ENCODE measurements around the gene PDE6G. TPM values are rescaled to one million over a fixed set of nuclear protein-coding genes. Genes with fewer than 3 reads are reported as not detected.
"Not testable (repeated sequence)": the region's sequence is repeated elsewhere in the genome, so short reads cannot be mapped to it uniquely, and the experiment has no call there.

Gene PDE6G
- polyA plus RNA-seq, 3 donors from 2014 or later, result 75.1 to 98.8 (median 81.4) TPM

- Mint-ChIP-seq H3K4me3 (no peak overlapping the region), H3K27me3 (ENCODE audit: low read depth in 3 of 3) (peaks cover 3 to 13% (median 11%) of the 10 kb centered on the region in 3 donors), H3K27ac (no peak overlapping the region), H3K36me3 (no peaks in the 10 kb centered on the region), H3K4me1 (no peaks in the 10 kb centered on the region), H3K9me3 (no peaks in the 10 kb centered on the region)
- DNase-seq, result no peak
Observed at GRCh38 chr17:81644976-81645952, 11.1 kb downstream of the PDE6G start.

GRCh38 chr17:81644496-81644895, 11.8 kb downstream of the PDE6G start:
- DNase-seq, result no peak
- Mint-ChIP-seq H3K27me3 (ENCODE audit: low read depth in 3 of 3) (peaks cover 3 to 13% (median 9%) of the 10 kb centered on the region in 3 donors), H3K36me3 (no peaks in the 10 kb centered on the region), H3K4me3 (no peak overlapping the region), H3K27ac (no peak overlapping the region), H3K9me3 (no peaks in the 10 kb centered on the region), H3K4me1 (no peaks in the 10 kb centered on the region)

GRCh38 chr17:81641825-81642489, 14.4 kb downstream of the PDE6G start:
- Mint-ChIP-seq H3K27ac (no peak overlapping the region), H3K4me3 (no peak overlapping the region)

GRCh38 chr17:81640011-81640410, 16.3 kb downstream of the PDE6G start:
- no peak for DNase-seq
- peaks cover 3 to 5% (median 4%) of the 10 kb centered on the region in 3 donors for H3K27me3 Mint-ChIP-seq (ENCODE audit: low read depth in 3 of 3)
- peaks cover 12 to 13% of the 10 kb centered on the region in 2 donors for H3K4me1 Mint-ChIP-seq
- no peaks in the 10 kb centered on the region for H3K36me3 Mint-ChIP-seq
- peak overlapping the region in 1 of 5 donors; percentile 44 for H3K4me3 Mint-ChIP-seq
- H3K9me3 Mint-ChIP-seq, result no peaks in the 10 kb centered on the region
- H3K27ac Mint-ChIP-seq, result no peak overlapping the region

More at GRCh38 chr17:81641825-81642489, 14.4 kb downstream of the PDE6G start:
- no peaks in the 10 kb centered on the region for H3K4me1 Mint-ChIP-seq
- no peak for DNase-seq
- H3K27me3 Mint-ChIP-seq (ENCODE audit: low read depth in 3 of 3), result peaks cover 5 to 7% (median 6%) of the 10 kb centered on the region in 3 donors
- no peaks in the 10 kb centered on the region for H3K36me3 Mint-ChIP-seq
- no peaks in the 10 kb centered on the region for H3K9me3 Mint-ChIP-seq

GRCh38 chr17:81638683-81639082, 17.7 kb downstream of the PDE6G start:
- peak overlapping the region in 3 of 5 donors; percentile 58 to 74 (median 71) for H3K4me3 Mint-ChIP-seq

GRCh38 chr17:81636505-81637288, 19.6 kb downstream of the PDE6G start, which contains the start of the genes NPLOC4 and TSPAN10:
Gene NPLOC4, minus strand, starts transcription at chr17:81637112. Its CDS starts 182 bp downstream, at chr17:81636930.
Gene TSPAN10, plus strand, starts transcription at chr17:81637196. Its CDS starts 5,217 bp downstream, at chr17:81642413.
- peak within 1 kb of the TSS; percentile 90 to 96 (median 92) for H3K4me3 Mint-ChIP-seq
- H3K36me3 Mint-ChIP-seq, result no peaks in the 10 kb centered on the region
- peaks cover 21 to 24% of the 10 kb centered on the region in 2 donors for H3K4me1 Mint-ChIP-seq
- H3K27me3 Mint-ChIP-seq (ENCODE audit: low read depth in 3 of 3), result peaks cover 3 to 4% (median 4%) of the 10 kb centered on the region in 3 donors
- DNase-seq, result peak; percentile 78 to 83 (median 82)
- no peaks in the 10 kb centered on the region for H3K9me3 Mint-ChIP-seq
- H3K27ac Mint-ChIP-seq, result peak within 1 kb of the TSS; percentile 78 to 96 (median 92)

More at GRCh38 chr17:81638683-81639082, 17.7 kb downstream of the PDE6G start:
- Mint-ChIP-seq H3K27ac (no peak overlapping the region), H3K4me1 (peaks cover 12 to 17% of the 10 kb centered on the region in 2 donors), H3K36me3 (no peaks in the 10 kb centered on the region), H3K9me3 (no peaks in the 10 kb centered on the region), H3K27me3 (ENCODE audit: low read depth in 3 of 3) (peaks cover 3 to 4% (median 4%) of the 10 kb centered on the region in 3 donors)
- DNase-seq, result no peak

GRCh38 chr17:81635973-81636504, 20.3 kb downstream of the PDE6G start:
- Mint-ChIP-seq H3K4me1 (peaks cover 24% of the 10 kb centered on the region in 2 donors), H3K4me3 (peak overlapping the region; percentile 90 to 96 (median 92)), H3K27me3 (ENCODE audit: low read depth in 3 of 3) (peaks cover 2 to 4% (median 3%) of the 10 kb centered on the region in 3 donors), H3K27ac (peak overlapping the region; percentile 78 to 96 (median 92)), H3K36me3 (no peaks in the 10 kb centered on the region), H3K9me3 (no peaks in the 10 kb centered on the region)
- DNase-seq, result no peak

GRCh38 chr17:81635431-81635830, 20.9 kb downstream of the PDE6G start:
- Mint-ChIP-seq H3K4me3 (peak overlapping the region; percentile 90 to 96 (median 92)), H3K27ac (peak overlapping the region in 4 of 6 donors; percentile 62 to 96 (median 88)), H3K4me1 (peaks cover 24% of the 10 kb centered on the region in 2 donors), H3K9me3 (no peaks in the 10 kb centered on the region), H3K27me3 (ENCODE audit: low read depth in 3 of 3) (peaks cover 2 to 4% (median 3%) of the 10 kb centered on the region in 3 donors), H3K36me3 (no peaks in the 10 kb centered on the region)
- DNase-seq, result no peak

- no peak for DNase-seq
- Mint-ChIP-seq H3K4me1 (peaks cover 24% of the 10 kb centered on the region in 2 donors), H3K27me3 (ENCODE audit: low read depth in 3 of 3) (no peaks in the 10 kb centered on the region), H3K36me3 (peaks cover 7% of the 10 kb centered on the region in 3 donors), H3K27ac (no peak overlapping the region), H3K9me3 (no peaks in the 10 kb centered on the region), H3K4me3 (no peak overlapping the region)
Observed at GRCh38 chr17:81631482-81631881, 24.9 kb downstream of the PDE6G start.

- no peak overlapping the region for H3K27ac Mint-ChIP-seq
- DNase-seq, result no peak
- H3K9me3 Mint-ChIP-seq, result no peaks in the 10 kb centered on the region
- H3K36me3 Mint-ChIP-seq, result peaks cover 16% of the 10 kb centered on the region in 3 donors
- no peaks in the 10 kb centered on the region for H3K27me3 Mint-ChIP-seq (ENCODE audit: low read depth in 3 of 3)
- no peak overlapping the region for H3K4me3 Mint-ChIP-seq
- H3K4me1 Mint-ChIP-seq, result peaks cover 12 to 15% of the 10 kb centered on the region in 2 donors
Observed at GRCh38 chr17:81630274-81630673, 26.1 kb downstream of the PDE6G start.

- peaks cover 0 to 2% (median 0%) of the 10 kb centered on the region in 6 donors for H3K9me3 Mint-ChIP-seq
- no peak for DNase-seq
- no peak overlapping the region for H3K4me3 Mint-ChIP-seq
- H3K4me1 Mint-ChIP-seq, result peaks cover 2 to 18% of the 10 kb centered on the region in 2 donors
- peak overlapping the region in 1 of 6 donors; percentile 46 for H3K27ac Mint-ChIP-seq
- peaks cover 20 to 41% (median 29%) of the 10 kb centered on the region in 3 donors for H3K36me3 Mint-ChIP-seq
- H3K27me3 Mint-ChIP-seq (ENCODE audit: low read depth in 3 of 3), result no peaks in the 10 kb centered on the region
Observed at GRCh38 chr17:81621494-81622130, 34.7 kb downstream of the PDE6G start.

- H3K9me3 Mint-ChIP-seq; H3K4me3 Mint-ChIP-seq; H3K27ac Mint-ChIP-seq; H3K27me3 Mint-ChIP-seq (ENCODE audit: low read depth in 3 of 3); DNase-seq: not testable (repeated sequence)
- peaks cover 0 to 27% (median 10%) of the 10 kb centered on the region in 3 donors for H3K36me3 Mint-ChIP-seq
- peaks cover 16% of the 10 kb centered on the region in 2 donors for H3K4me1 Mint-ChIP-seq
Observed at GRCh38 chr17:81618307-81618706, 38.0 kb downstream of the PDE6G start.

All from immature natural killer cell (primary cell).